Neural progenitor cell (in vitro differentiated cells): ENCODE measurements around the gene PCDH15.

Experiments used
- CTCF ChIP-seq: fragments of 200-600 bp; sonication (generic); IDR thresholded peaks from 2 replicates; pipeline ENCODE4 v1.5.1; 2017; ENCODE audit warnings: antibody characterized with exemption, mild to moderate bottlenecking
- EZH2 ChIP-seq: fragments of 200-600 bp; sonication (generic); IDR thresholded peaks from 2 replicates; pipeline ENCODE4 v1.6.1; 2017; ENCODE audit warnings: antibody characterized with exemption, mild to moderate bottlenecking, moderate library complexity
- EZH2phosphoT487 ChIP-seq: fragments of 200-600 bp; sonication (generic); IDR thresholded peaks from 2 replicates; pipeline ENCODE4 v1.6.1; 2017; ENCODE audit warnings: antibody characterized with exemption

GRCh38 chr10:54559498-54559897 lies 241.5 kb downstream of the PCDH15 start:
- TF ChIP-seq CTCF (no peak), EZH2 (no peak), EZH2phosphoT487 (no peak)
